ENCODE measurements around the gene MICAL3. TPM values are rescaled to one million over a fixed set of nuclear protein-coding genes. Genes with fewer than 3 reads are reported as not detected.

MICAL3 gene
- total RNA-seq, 1 donor from 2014 or later: 33.6 TPM

DNA sequence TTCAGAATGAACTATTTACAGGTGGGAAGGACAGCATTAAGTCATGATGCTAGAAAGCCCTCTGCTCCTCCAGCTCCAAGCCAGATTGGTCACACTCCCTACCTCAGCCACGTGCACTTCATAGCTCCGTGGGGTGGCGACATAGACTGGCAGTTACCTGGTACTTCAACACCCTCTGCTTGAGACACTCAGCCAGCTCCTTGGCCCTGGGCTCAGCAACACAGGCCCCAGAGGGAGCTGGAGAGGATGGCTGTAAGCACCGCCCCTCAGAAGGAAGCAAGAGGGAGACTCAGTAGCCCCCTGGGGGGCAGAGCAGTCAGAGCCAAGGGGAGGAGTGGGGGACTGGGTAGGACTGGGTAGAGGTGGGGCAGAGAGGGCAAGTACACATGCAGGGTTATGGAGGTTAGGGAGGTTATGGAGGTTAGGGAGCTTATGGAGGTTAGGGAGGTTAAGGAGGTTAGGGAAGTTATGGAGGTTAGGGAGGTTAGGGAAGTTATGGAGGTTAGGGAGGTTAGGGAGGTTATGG is 148.0 kb downstream of the MICAL3 start:
- no peak overlapping the region for H3K4me3 Mint-ChIP-seq

GRCh38 chr22:17875631-17876030 is 148.7 kb downstream of the MICAL3 start:
- Histone ChIP-seq H3K79me2 (ENCODE audit: low read depth) (no peaks in the 10 kb centered on the region), H3K27ac (no peak overlapping the region), H3K4me2 (no peak overlapping the region), H3F3A (ENCODE audit: low read depth) (no peaks in the 10 kb centered on the region), H3K27me3 (no peaks in the 10 kb centered on the region), H3K36me3 (no peaks in the 10 kb centered on the region), H2AFZ (replicated peaks) (no peak overlapping the region), H3K9ac (no peak overlapping the region), H3K4me1 (no peaks in the 10 kb centered on the region), H3K9me3 (ENCODE audit: low read depth) (no peaks in the 10 kb centered on the region), H4K20me1 (ENCODE audit: low read depth) (peaks cover 3% of the 10 kb centered on the region), H3K4me3 (no peak overlapping the region)
- Mint-ChIP-seq H3K27me3 (ENCODE audit: insufficient read depth, low read depth) (peaks cover 2% of the 10 kb centered on the region), H3K4me3 (no peak overlapping the region), H3K27ac (no peak overlapping the region), H3K9me3 (no peaks in the 10 kb centered on the region), H3K4me1 (peaks cover 8% of the 10 kb centered on the region), H3K36me3 (peaks cover 9% of the 10 kb centered on the region)
- TF ChIP-seq EZH2 (IDR thresholded peaks at IDR 0.05) (no peak), CTCF (IDR thresholded peaks at IDR 0.05) (no peak), EZH2phosphoT487 (IDR thresholded peaks at IDR 0.05) (no peak)
- no peak for DNase-seq (ENCODE audit: low spot score)

More for the DNA sequence above, 148.0 kb downstream of the MICAL3 start:
- Histone ChIP-seq H3K9ac (no peak overlapping the region), H3F3A (ENCODE audit: low read depth) (no peaks in the 10 kb centered on the region), H3K36me3 (no peaks in the 10 kb centered on the region), H2AFZ (replicated peaks) (no peak overlapping the region), H3K27me3 (no peaks in the 10 kb centered on the region), H3K79me2 (ENCODE audit: low read depth) (no peaks in the 10 kb centered on the region), H3K4me1 (no peaks in the 10 kb centered on the region), H3K9me3 (ENCODE audit: low read depth) (no peaks in the 10 kb centered on the region), H4K20me1 (ENCODE audit: low read depth) (peaks cover 3% of the 10 kb centered on the region), H3K4me3 (no peak overlapping the region), H3K27ac (no peak overlapping the region), H3K4me2 (no peak overlapping the region)
- H3K27me3 Mint-ChIP-seq (ENCODE audit: insufficient read depth, low read depth): peaks cover 2% of the 10 kb centered on the region
- H3K36me3 Mint-ChIP-seq: peaks cover 11% of the 10 kb centered on the region
- no peak for DNase-seq (ENCODE audit: low spot score)
- no peaks in the 10 kb centered on the region for H3K9me3 Mint-ChIP-seq
- H3K27ac Mint-ChIP-seq: no peak overlapping the region
- peaks cover 8% of the 10 kb centered on the region for H3K4me1 Mint-ChIP-seq
- TF ChIP-seq EZH2 (IDR thresholded peaks at IDR 0.05) (no peak), EZH2phosphoT487 (IDR thresholded peaks at IDR 0.05) (no peak), CTCF (IDR thresholded peaks at IDR 0.05) (no peak)

DNA sequence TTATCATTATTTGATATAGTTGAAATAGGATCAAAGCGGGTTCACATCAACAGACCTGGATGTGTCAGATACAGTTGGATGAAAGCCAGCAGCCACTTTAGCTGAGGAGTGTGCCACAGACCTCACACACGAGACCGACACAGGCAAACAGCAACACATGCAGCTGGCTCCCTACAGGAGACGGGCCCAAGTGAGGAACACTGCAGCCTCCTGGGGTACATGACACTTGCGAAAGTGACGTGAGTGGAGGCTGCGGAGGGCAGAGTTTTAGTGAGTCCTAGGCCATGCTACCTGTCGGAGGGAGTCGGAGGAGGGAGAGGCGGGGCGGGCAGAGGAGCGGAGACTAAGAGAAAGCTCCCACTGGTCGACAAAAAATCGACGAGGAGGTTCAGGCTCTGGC is 149.2 kb downstream of the MICAL3 start:
- no peaks in the 10 kb centered on the region for H3K9me3 Mint-ChIP-seq
- no peak overlapping the region for H3K4me3 Mint-ChIP-seq
- no peaks in the 10 kb centered on the region for H3K9me3 ChIP-seq (ENCODE audit: low read depth)
- TF ChIP-seq EZH2 (IDR thresholded peaks at IDR 0.05) (no peak), CTCF (IDR thresholded peaks at IDR 0.05) (no peak), EZH2phosphoT487 (IDR thresholded peaks at IDR 0.05) (no peak)
- peaks cover 6% of the 10 kb centered on the region for H3K4me1 Mint-ChIP-seq
- no peak overlapping the region for H2AFZ ChIP-seq (replicated peaks)
- no peaks in the 10 kb centered on the region for H3K36me3 ChIP-seq
- H3K27ac Mint-ChIP-seq: peak overlapping the region; percentile 33
- H3K36me3 Mint-ChIP-seq: peaks cover 9% of the 10 kb centered on the region
- peaks cover 2% of the 10 kb centered on the region for H3K27me3 Mint-ChIP-seq (ENCODE audit: insufficient read depth, low read depth)
- no peak overlapping the region for H3K4me2 ChIP-seq
- H4K20me1 ChIP-seq (ENCODE audit: low read depth): peaks cover 3% of the 10 kb centered on the region
- H3K27ac ChIP-seq: no peak overlapping the region
- H3K4me3 ChIP-seq: no peak overlapping the region
- H3K27me3 ChIP-seq: no peaks in the 10 kb centered on the region
- no peak for DNase-seq (ENCODE audit: low spot score)
- no peaks in the 10 kb centered on the region for H3K4me1 ChIP-seq
- H3K9ac ChIP-seq: no peak overlapping the region
- H3K79me2 ChIP-seq (ENCODE audit: low read depth): no peaks in the 10 kb centered on the region
- H3F3A ChIP-seq (ENCODE audit: low read depth): no peaks in the 10 kb centered on the region

Measured in neural progenitor cell (in vitro differentiated cells).